Measurements from ENCODE around the gene PPP1R13L. TPM values are rescaled to one million over a fixed set of nuclear protein-coding genes. Genes with fewer than 3 reads are reported as not detected.

Gene PPP1R13L
- total RNA-seq (2021; fragmentation: NEBNext Ultra II Directional; extraction: Animal tissue kit (Norgen Biotek cat#: 25700)) (15.3 and 18.4 TPM in 2 replicates), polyA plus RNA-seq (2011; rRNA removed) (9.1 and 20.4 TPM in 2 replicates), polyA minus RNA-seq (2011; rRNA and poly(A)+ RNA removed) (4.3 and 7.5 TPM in 2 replicates)
- 12.5 TPM for polyA plus RNA-seq (2011; cell fraction: cytosol; rRNA removed)
- polyA plus RNA-seq (2011; cell fraction: nucleus; rRNA removed), result 39.1 TPM
- polyA plus RNA-seq (2012, experiment 1 of 2), result 25.0 to 32.4 TPM (median 29.9 TPM) in 4 replicates
- polyA plus RNA-seq (2012, experiment 2 of 2), result 28.1 TPM
- polyA plus RNA-seq (2013, experiment 1 of 2), result 35.0 TPM
- 27.2 TPM for polyA plus RNA-seq (2013, experiment 2 of 2)
- 19.8 TPM for polyA minus RNA-seq (2011; cell fraction: cytosol; rRNA and poly(A)+ RNA removed)
- polyA minus RNA-seq (2011; cell fraction: nucleus; rRNA and poly(A)+ RNA removed), result 12.2 TPM
- long read RNA-seq, experiment 1, partial matches to known transcripts, result 11 of 14 reads
- long read RNA-seq, experiment 1, other reads (novel, unspliced or antisense), result 0 of 14 reads
- long read RNA-seq, experiment 2, partial matches to known transcripts, result 2 of 2 reads
- long read RNA-seq, experiment 2, other reads (novel, unspliced or antisense), result 0 of 2 reads

GRCh38 chr19:45404557-45405434, at the start of gene PPP1R13L:
PPP1R13L (minus strand) TSS chr19:45405069; CDS start chr19:45398318, 6,751 bp downstream.
- CTCF ChIA-PET (ENCODE audit: partially characterized antibody), result interaction anchor here (0.6 to 6.6 kb wide), 23 partner anchors 8 to 204 kb away, joined by 3 to 57 read pairs (median 5); partner anchors contain the start of gene ERCC2
- Histone ChIP-seq H3K4me3 (ENCODE audit: extremely low read depth in 1 of 4, insufficient read depth in 2 of 4, low read depth in 3 of 4, low read length in 4 of 4) (peak within 1 kb of the TSS; percentile 69 to 96 (median 91)), H3K4ac (replicated peaks; ENCODE audit: insufficient read length, low read depth, low read length) (peak within 1 kb of the TSS; percentile 78), H3K27me3 (replicated peaks in 1 of 4; ENCODE audit: control insufficient read depth in 3 of 4, extremely low read depth in 1 of 4, insufficient read depth in 3 of 4, low read length in 3 of 4) (peaks cover 0 to 5% (median 2%) of the 10 kb centered on the region in 4 experiments; a peak in 2 of 7 replicates), H3K79me1 (ENCODE audit: low read depth, low read length) (peaks cover 9% of the 10 kb centered on the region; the same call in 1 of the 2 replicates), H3K56ac (replicated peaks; ENCODE audit: insufficient read length, low read depth, low read length) (peak within 1 kb of the TSS; percentile 63), H3K23me2 (ENCODE audit: low read depth, low read length) (peaks cover 17% of the 10 kb centered on the region), H4K91ac (replicated peaks; ENCODE audit: insufficient read length, low read length) (peak within 1 kb of the TSS; percentile 81), H2BK15ac (ENCODE audit: low read length) (peak within 1 kb of the TSS; percentile 88; the same call in 1 of the 2 replicates), H3K9ac (replicated peaks in 1 of 4; ENCODE audit: extremely low read depth in 1 of 4, low read depth in 3 of 4, low read length in 3 of 4) (peak within 1 kb of the TSS in 3 of 4 experiments; percentile 52 to 98 (median 97); a peak in 6 of 7 replicates), H3K79me2 (ENCODE audit: control insufficient read depth in 1 of 2, insufficient read depth in 2 of 2, low read length in 2 of 2) (peaks cover 0 to 8% of the 10 kb centered on the region in 2 experiments; a peak in 1 of 4 replicates), H3K36me3 (ENCODE audit: control insufficient read depth in 2 of 4, insufficient read depth in 4 of 4, low read length in 3 of 4) (no peaks in the 10 kb centered on the region; a peak in 2 of 8 replicates), H4K5ac (ENCODE audit: insufficient read length, low read depth, low read length) (peak within 1 kb of the TSS; percentile 51), H2BK120ac (replicated peaks; ENCODE audit: low read depth, low read length) (no peak within 1 kb of the TSS), H3K18ac (ENCODE audit: extremely low read depth, low read length) (peak within 1 kb of the TSS; percentile 97), H3K23ac (ENCODE audit: insufficient read length) (no peak within 1 kb of the TSS), H3K9me3 (ENCODE audit: insufficient read depth in 2 of 2, low read depth in 1 of 2, low read length in 1 of 2) (no peaks in the 10 kb centered on the region), H3K14ac (ENCODE audit: insufficient read length) (no peak within 1 kb of the TSS), H4K20me1 (replicated peaks in 1 of 2; ENCODE audit: control insufficient read depth in 1 of 2, insufficient read depth in 2 of 2, low read length in 2 of 2) (peaks cover 0 to 5% of the 10 kb centered on the region in 2 experiments), H2AFZ (ENCODE audit: low read length) (0 out of 2 replicates have a peak within 1 kb of the TSS, but pooled peaks have one; percentile 39), H2BK12ac (ENCODE audit: low read depth, low read length) (peak within 1 kb of the TSS; percentile 97), H3K4me1 (replicated peaks in 1 of 4; ENCODE audit: control insufficient read depth in 3 of 4, insufficient read depth in 4 of 4, low read length in 3 of 4) (peaks cover 3 to 21% (median 11%) of the 10 kb centered on the region in 4 experiments; a peak in 5 of 7 replicates), H3K27ac (ENCODE audit: low read depth, low read length) (peak within 1 kb of the TSS; percentile 99), H3K4me2 (ENCODE audit: insufficient read depth in 1 of 2, low read depth in 2 of 2, low read length in 2 of 2) (peak within 1 kb of the TSS; percentile 92 to 97), H2BK20ac (ENCODE audit: low read length) (0 out of 2 replicates have a peak within 1 kb of the TSS, but pooled peaks have one; percentile 34), H2AK5ac (ENCODE audit: low read depth, low read length) (peak within 1 kb of the TSS; percentile 95), H4K8ac (ENCODE audit: extremely low read depth, insufficient read depth, low read length) (peak within 1 kb of the TSS; percentile 93), H2BK5ac (ENCODE audit: low read depth, low read length) (peak within 1 kb of the TSS; percentile 99)
- FAIRE-seq (peak; percentile 32), DNase-seq (ENCODE audit: low read depth in 1 of 2, low spot score in 2 of 2) (peak in 1 of 2 experiments; percentile 93)
- 2% methylated on average over 44 of the region's 46 CpGs; no CpG with 5 or more reads in 1 of the 2 experiments for WGBS, 2 experiments (ENCODE audit: extremely low coverage in 1 of 2, insufficient coverage in 1 of 2, insufficient read length in 1 of 2, insufficient replicate concordance in 2 of 2, low coverage in 1 of 2, low lambda C conversion rate in 2 of 2, missing lambda C conversion rate in 1 of 2)
- POLR2A ChIA-PET (ENCODE audit: partially characterized antibody), result interaction anchor here (0.5 to 3.5 kb wide), 10 partner anchors 9 to 65 kb away, joined by 3 to 17 read pairs (median 4); partner anchors contain the start of genes ERCC1 and FOSB
- TF ChIP-seq SP4 (IDR thresholded peaks at IDR 0.05; ENCODE audit: low read length), result no peak; the same call in 1 of the 2 replicates
- no peak for TF ChIP-seq RAD21 (IDR thresholded peaks at IDR 0.05 in 1 of 2, conservative IDR thresholded peaks at IDR 0.05 in 1 of 2; ENCODE audit: low read depth in 2 of 2, low read length in 2 of 2)
- TF ChIP-seq RXRA (IDR thresholded peaks at IDR 0.05; ENCODE audit: insufficient read depth, low read depth, low read length), result no peak
- TF ChIP-seq SAP30 (IDR thresholded peaks at IDR 0.05; ENCODE audit: insufficient read depth, insufficient replicate concordance, low read length), result no peak
- no peak for TF ChIP-seq EGR1 (IDR thresholded peaks at IDR 0.05; ENCODE audit: borderline replicate concordance, low read depth, low read length)
